BLaER1 (cell line): ENCODE measurements around the gene PABPN1.

Experiments
- H3K27ac ChIP-seq: shearing (Covaris generic); formaldehyde crosslinking; 2 replicates; pipeline ENCODE4 v1.8.1; 2022
- H3K27me3 ChIP-seq: shearing (Covaris generic); formaldehyde crosslinking; 2 replicates; pipeline ENCODE4 v1.8.1; 2022
- H3K36me3 ChIP-seq: shearing (Covaris generic); formaldehyde crosslinking; 2 replicates; pipeline ENCODE4 v1.8.1; 2022
- H3K4me1 ChIP-seq: shearing (Covaris generic); formaldehyde crosslinking; 2 replicates; pipeline ENCODE4 v1.8.1; 2022
- H3K4me2 ChIP-seq: shearing (Covaris generic); formaldehyde crosslinking; 2 replicates; pipeline ENCODE4 v1.8.1; 2022
- H3K4me3 ChIP-seq: shearing (Covaris generic); formaldehyde crosslinking; 2 replicates; pipeline ENCODE4 v1.8.1; 2022
- H3K9ac ChIP-seq: shearing (Covaris generic); formaldehyde crosslinking; 2 replicates; pipeline ENCODE4 v1.8.1; 2022
- H3K9me3 ChIP-seq: shearing (Covaris generic); formaldehyde crosslinking; 2 replicates; pipeline ENCODE4 v1.8.1; 2022
- H4K20me1 ChIP-seq: shearing (Covaris generic); formaldehyde crosslinking; 2 replicates; pipeline ENCODE4 v1.8.1; 2022
- Cebpa-rat ChIP-seq: shearing (Covaris generic); IDR thresholded peaks from 2 replicates; pipeline ENCODE4 v1.8.1; 2022

Gene PABPN1

DNA sequence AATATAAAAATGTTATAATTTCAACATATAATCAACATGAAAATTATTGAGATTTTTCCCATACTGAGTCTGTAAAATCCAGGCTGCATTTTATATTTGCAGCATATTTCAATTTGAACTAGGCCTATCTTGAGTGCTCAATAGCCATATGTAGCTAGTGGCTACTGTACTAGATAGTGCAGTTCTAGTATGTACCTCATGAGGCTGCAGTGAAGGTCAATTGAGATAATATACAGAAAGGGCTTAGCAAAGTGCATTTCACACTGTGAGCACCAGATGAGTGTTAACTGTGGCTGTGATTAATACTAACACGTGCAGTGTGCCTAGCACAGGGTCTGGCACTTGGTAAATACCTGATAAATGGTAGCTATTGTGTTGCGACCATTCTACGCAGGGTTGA lies 36.8 kb downstream of the PABPN1 start:
- H3K9ac ChIP-seq, result no peak overlapping the region
- H3K4me3 ChIP-seq, result no peak overlapping the region
- H3K27ac ChIP-seq, result no peak overlapping the region
- no peaks in the 10 kb centered on the region for H3K27me3 ChIP-seq
- no peaks in the 10 kb centered on the region for H3K9me3 ChIP-seq
- H3K4me1 ChIP-seq, result 0 out of 2 replicates have a peak, but pooled peaks cover 5% of the 10 kb centered on the region
- no peaks in the 10 kb centered on the region for H3K36me3 ChIP-seq
- no peak overlapping the region for H3K4me2 ChIP-seq
- TF ChIP-seq Cebpa-rat, result no peak
- H4K20me1 ChIP-seq, result no peaks in the 10 kb centered on the region

DNA sequence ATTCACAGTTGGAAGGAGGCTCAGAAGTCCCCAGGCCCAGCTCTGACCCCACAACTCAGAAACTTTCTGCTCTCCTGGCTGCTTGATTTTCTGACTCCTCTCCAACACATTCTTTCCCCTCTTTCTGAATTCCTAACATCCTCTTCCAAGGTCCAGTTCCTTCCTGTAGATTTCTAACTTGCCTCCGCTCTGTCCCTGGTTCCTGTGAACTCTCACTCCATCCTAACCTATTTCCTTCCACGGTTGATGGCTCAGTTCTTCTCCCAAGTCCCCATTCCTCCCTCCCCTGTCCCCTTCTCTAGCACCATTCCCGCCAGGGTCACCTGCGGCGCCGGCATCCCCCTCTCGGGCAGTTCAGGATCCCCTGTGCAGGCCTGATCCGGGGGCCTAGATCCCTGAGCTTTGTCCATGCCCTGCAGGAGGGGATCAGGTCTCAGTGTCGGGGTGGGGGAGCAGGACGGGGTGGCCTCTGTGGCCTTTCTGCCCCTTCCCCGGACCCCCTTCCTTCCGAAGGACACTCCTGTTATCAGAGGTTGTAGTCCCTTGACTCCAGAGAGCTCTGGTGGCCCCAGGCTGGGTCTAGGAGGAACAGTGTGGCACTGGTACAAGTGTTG lies 37.4 kb downstream of the PABPN1 start:
- no peaks in the 10 kb centered on the region for H3K36me3 ChIP-seq
- TF ChIP-seq Cebpa-rat, result no peak
- H3K4me2 ChIP-seq, result no peak overlapping the region
- H3K9ac ChIP-seq, result no peak overlapping the region
- no peak overlapping the region for H3K4me3 ChIP-seq
- no peak overlapping the region for H3K27ac ChIP-seq
- no peaks in the 10 kb centered on the region for H3K9me3 ChIP-seq
- H3K4me1 ChIP-seq, result peaks cover 9% of the 10 kb centered on the region; the same call in 1 of the 2 replicates
- H3K27me3 ChIP-seq, result no peaks in the 10 kb centered on the region
- no peaks in the 10 kb centered on the region for H4K20me1 ChIP-seq

DNA sequence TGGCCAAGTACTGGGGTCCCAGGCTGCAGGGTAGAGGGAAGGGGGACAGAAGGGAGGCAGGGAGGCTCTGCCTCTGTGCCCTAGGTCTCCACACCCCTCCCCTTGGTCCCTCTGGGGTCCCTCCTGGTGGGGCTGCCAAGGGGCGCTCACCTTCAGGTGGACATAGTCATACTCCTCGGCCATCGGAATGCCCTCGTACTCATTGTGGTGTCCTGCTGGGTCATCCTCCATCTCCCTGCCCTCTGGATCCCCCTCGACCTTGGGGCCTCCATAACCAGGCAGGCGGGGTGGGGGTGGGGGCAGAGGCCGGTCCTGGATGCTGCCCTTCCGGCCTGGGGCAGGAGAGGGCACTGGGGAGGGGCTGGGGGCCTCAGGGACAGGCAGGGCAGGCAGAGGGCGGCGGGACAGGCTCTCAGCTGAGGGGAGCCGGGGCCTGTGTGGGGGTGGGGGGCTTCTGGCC lies 37.9 kb downstream of the PABPN1 start:
- Histone ChIP-seq H3K9ac (no peak overlapping the region), H3K4me1 (peaks cover 10% of the 10 kb centered on the region; the same call in 1 of the 2 replicates), H3K36me3 (no peaks in the 10 kb centered on the region), H4K20me1 (no peaks in the 10 kb centered on the region), H3K9me3 (no peaks in the 10 kb centered on the region), H3K27ac (no peak overlapping the region), H3K4me2 (no peak overlapping the region), H3K4me3 (no peak overlapping the region), H3K27me3 (peaks cover 4% of the 10 kb centered on the region; the same call in 1 of the 2 replicates)
- no peak for TF ChIP-seq Cebpa-rat

DNA sequence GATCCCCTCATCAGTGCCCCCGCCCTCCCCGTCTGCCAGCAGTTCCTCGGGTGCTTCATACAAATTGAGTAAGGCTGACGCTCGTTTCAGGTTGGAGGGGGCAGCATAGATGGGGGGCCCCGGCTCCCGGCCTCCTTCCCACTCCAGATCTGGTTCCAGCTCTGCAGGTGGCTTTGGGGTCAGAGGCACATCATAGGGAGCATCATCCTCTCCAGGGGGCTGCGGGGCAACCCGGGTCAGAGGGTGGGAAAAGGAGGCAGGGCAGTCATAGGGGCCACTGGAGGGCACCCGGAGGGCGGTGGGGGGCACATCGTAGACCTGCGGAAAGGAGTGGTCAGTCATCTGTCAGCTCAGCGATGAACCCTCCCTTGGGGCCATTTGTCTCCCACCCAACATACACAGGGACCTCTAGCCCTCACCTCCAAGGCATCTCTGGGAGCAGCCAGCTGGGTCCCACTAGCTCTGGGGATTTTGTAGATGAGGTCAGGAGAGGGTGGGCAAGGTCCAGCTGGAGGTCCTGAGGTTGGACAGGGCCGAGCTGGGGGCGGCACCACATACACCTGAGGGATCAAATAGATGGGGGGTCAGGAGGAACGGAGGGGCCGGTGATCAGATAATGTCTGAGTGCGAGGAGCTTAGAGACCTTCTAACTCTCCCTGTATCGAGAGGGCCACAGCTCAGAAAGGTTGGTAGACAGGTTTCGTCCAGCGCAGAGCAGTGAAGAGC lies 38.6 kb downstream of the PABPN1 start:
- peaks cover 10% of the 10 kb centered on the region; the same call in 1 of the 2 replicates for H3K4me1 ChIP-seq
- peaks cover 11% of the 10 kb centered on the region for H3K27me3 ChIP-seq
- no peak overlapping the region for H3K27ac ChIP-seq
- no peaks in the 10 kb centered on the region for H4K20me1 ChIP-seq
- no peak overlapping the region for H3K4me3 ChIP-seq
- no peaks in the 10 kb centered on the region; the same call in 1 of the 2 replicates for H3K9me3 ChIP-seq
- no peaks in the 10 kb centered on the region for H3K36me3 ChIP-seq
- no peak overlapping the region for H3K9ac ChIP-seq
- TF ChIP-seq Cebpa-rat, result no peak
- no peak overlapping the region for H3K4me2 ChIP-seq

DNA sequence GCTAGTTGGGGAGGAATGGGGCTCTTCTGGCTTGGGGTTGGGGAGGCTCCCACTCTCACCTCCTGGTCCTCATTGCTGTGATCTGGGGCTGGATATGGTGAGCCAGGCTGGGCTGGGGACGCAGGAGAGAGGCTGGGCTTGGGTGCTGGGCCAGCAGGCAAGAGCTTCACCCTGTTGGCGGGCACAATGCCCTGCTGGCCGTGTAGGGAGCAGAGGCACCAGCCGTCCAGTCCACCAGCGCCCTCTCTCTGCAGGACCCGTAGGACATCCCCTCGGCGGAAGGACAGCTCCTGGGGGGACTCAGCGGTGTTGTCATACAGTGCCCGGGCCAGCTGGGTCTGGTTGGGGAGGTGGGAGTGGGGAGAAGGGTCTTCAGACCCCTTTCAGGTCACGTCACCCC lies 39.2 kb downstream of the PABPN1 start:
- no peak overlapping the region for H3K9ac ChIP-seq
- peaks cover 6% of the 10 kb centered on the region for H3K9me3 ChIP-seq
- peaks cover 17% of the 10 kb centered on the region for H3K27me3 ChIP-seq
- H3K4me1 ChIP-seq, result peaks cover 10% of the 10 kb centered on the region; the same call in 1 of the 2 replicates
- H3K36me3 ChIP-seq, result no peaks in the 10 kb centered on the region
- no peak for TF ChIP-seq Cebpa-rat
- H4K20me1 ChIP-seq, result no peaks in the 10 kb centered on the region
- no peak overlapping the region for H3K4me2 ChIP-seq
- H3K4me3 ChIP-seq, result no peak overlapping the region
- no peak overlapping the region for H3K27ac ChIP-seq

DNA sequence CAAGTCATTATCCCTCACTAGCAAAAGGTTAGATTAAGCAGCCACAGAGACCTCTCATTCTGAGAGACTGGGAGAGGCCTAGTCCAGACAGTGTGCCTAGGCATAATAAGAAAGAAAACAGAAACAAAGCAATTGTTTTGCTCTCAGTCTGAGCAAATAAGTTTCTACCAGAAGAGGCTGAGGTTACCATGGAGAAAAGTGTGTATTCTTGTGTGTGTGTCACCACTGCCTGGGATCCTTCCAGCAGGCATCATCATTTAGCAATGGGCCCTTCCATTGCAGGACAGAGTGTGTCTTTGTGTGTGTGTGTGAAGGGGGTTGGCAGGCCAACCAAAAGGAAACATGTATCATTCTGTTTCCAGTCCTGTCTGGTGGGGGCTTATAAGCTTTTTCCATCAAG lies 40.1 kb downstream of the PABPN1 start:
- Histone ChIP-seq H3K27ac (no peak overlapping the region), H3K27me3 (peaks cover 23% of the 10 kb centered on the region), H3K4me2 (no peak overlapping the region)

DNA sequence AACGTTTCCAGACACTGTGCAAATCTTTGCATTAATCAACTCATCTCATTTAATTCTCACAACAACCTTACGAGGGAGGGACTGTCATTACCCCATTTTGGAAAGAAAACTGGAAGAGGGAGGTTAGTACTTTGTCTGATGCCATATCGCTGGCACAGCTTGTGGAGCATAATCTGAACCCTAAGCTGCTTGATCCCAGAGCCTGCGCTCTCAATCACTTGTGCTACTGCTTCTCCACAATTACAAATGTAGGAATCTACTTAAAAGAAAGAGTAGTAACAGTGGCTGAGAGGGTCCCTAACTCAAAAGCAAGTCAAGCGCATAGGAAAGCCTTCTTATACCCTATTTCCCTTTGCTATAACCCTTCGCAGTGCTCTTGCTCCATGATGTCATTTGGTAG lies 40.5 kb downstream of the PABPN1 start:
- Histone ChIP-seq H3K9me3 (peaks cover 10% of the 10 kb centered on the region), H3K27ac (no peak overlapping the region), H4K20me1 (no peaks in the 10 kb centered on the region), H3K36me3 (no peaks in the 10 kb centered on the region), H3K27me3 (peaks cover 23% of the 10 kb centered on the region), H3K4me2 (no peak overlapping the region), H3K4me1 (peaks cover 10% of the 10 kb centered on the region; the same call in 1 of the 2 replicates), H3K4me3 (no peak overlapping the region), H3K9ac (no peak overlapping the region)
- no peak for TF ChIP-seq Cebpa-rat

More for the DNA sequence above, 40.1 kb downstream of the PABPN1 start:
- Histone ChIP-seq H3K4me3 (no peak overlapping the region), H3K4me1 (peaks cover 10% of the 10 kb centered on the region; the same call in 1 of the 2 replicates), H4K20me1 (no peaks in the 10 kb centered on the region), H3K9ac (no peak overlapping the region), H3K9me3 (peaks cover 10% of the 10 kb centered on the region), H3K36me3 (no peaks in the 10 kb centered on the region)
- TF ChIP-seq Cebpa-rat, result no peak

DNA sequence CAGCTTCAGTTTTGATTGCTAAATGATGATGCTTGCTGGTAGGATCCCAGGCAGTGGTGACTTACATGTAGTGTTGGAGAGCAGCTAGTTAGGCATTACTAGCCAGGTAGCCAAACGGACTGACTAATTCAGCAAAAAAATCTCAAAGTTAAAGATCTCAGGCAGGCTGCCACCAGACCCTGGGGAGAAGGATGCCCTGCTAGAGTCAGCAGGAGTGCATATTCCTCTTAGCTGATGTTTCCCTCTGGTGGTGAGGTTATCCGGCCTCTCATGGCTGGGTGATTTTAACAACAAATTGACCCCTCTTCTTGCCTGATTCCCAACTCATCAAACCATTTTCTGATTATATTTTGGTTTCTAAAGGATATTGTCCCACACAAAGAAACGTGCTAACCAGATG lies 40.9 kb downstream of the PABPN1 start:
- Histone ChIP-seq H3K9ac (no peak overlapping the region), H3K4me2 (no peak overlapping the region), H3K27me3 (peaks cover 23% of the 10 kb centered on the region), H3K27ac (no peak overlapping the region), H3K4me1 (peaks cover 10% of the 10 kb centered on the region; the same call in 1 of the 2 replicates), H3K9me3 (peaks cover 10% of the 10 kb centered on the region), H4K20me1 (no peaks in the 10 kb centered on the region), H3K36me3 (no peaks in the 10 kb centered on the region), H3K4me3 (no peak overlapping the region)
- TF ChIP-seq Cebpa-rat, result no peak

DNA sequence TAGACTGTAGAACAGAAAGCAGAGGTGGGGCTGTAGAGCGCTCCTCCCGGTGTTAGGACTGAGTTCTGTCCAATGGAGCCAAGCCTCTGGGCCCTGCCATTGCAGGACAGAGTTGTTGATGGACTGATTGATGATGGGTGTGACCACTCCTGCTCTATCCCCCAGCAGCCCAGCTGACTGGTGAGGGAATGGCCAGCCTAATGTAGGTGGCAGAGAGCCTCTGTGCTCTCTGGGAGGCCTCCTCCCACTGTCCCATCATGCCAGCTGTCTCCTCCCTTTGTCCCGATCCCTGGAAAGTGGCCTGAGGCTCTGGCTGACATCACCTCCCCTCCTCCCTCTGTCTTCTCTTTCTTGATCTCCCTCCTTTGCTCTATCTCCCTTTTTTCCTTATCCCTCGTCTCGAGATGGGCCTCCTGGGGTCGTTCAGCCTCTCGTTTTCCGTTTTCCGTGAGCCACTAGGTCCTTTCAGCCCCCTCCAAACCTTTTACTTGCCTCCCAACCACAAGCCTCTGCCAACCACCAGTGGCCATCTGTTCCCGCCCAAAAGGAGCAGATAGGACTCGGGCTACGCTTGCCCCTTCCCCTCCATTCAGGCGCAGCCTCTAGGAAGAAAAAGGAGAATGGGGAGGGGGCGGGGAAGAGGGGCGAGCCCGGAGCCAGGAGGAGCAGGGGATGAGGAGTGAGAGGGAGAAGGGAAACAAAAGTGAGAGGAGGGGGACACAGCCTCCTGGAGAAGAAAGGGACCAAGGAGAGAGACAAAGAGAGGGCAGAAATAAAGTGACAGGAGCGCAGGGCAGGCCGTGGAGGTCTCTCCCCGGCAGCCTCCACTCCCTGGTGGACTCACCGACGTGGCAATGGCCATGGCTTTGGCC lies 43.1 kb downstream of the PABPN1 start:
- Histone ChIP-seq H3K9ac (no peak overlapping the region), H3K36me3 (no peaks in the 10 kb centered on the region), H3K27me3 (peaks cover 23% of the 10 kb centered on the region), H3K4me3 (no peak overlapping the region), H3K4me1 (peaks cover 10% of the 10 kb centered on the region; the same call in 1 of the 2 replicates), H4K20me1 (no peaks in the 10 kb centered on the region), H3K9me3 (peaks cover 10% of the 10 kb centered on the region), H3K27ac (no peak overlapping the region), H3K4me2 (no peak overlapping the region)
- TF ChIP-seq Cebpa-rat, result no peak
